ENCODE data around the gene PADI4.

- TF ChIP-seq, protein P1, sequence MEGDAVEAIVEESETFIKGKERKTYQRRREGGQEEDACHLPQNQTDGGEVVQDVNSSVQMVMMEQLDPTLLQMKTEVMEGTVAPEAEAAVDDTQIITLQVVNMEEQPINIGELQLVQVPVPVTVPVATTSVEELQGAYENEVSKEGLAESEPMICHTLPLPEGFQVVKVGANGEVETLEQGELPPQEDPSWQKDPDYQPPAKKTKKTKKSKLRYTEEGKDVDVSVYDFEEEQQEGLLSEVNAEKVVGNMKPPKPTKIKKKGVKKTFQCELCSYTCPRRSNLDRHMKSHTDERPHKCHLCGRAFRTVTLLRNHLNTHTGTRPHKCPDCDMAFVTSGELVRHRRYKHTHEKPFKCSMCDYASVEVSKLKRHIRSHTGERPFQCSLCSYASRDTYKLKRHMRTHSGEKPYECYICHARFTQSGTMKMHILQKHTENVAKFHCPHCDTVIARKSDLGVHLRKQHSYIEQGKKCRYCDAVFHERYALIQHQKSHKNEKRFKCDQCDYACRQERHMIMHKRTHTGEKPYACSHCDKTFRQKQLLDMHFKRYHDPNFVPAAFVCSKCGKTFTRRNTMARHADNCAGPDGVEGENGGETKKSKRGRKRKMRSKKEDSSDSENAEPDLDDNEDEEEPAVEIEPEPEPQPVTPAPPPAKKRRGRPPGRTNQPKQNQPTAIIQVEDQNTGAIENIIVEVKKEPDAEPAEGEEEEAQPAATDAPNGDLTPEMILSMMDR (conservative IDR thresholded peaks at IDR 0.05; ENCODE audit: low read depth in 2 of 2), result 0 out of 4 replicates have a peak, but pooled peaks of 1 of the 2 experiments have one; percentile 14
- TF ChIP-seq REST (IDR thresholded peaks at IDR 0.05; ENCODE audit: unreplicated experiment) (no peak), EZH2 (IDR thresholded peaks at IDR 0.05; ENCODE audit: low read depth, unreplicated experiment) (no peak), POLR2AphosphoS5 (IDR thresholded peaks at IDR 0.05; ENCODE audit: low read depth) (no peak), STAT1 (IDR thresholded peaks at IDR 0.05; ENCODE audit: unreplicated experiment) (no peak), EZH2phosphoT487 (IDR thresholded peaks at IDR 0.05; ENCODE audit: unreplicated experiment) (no peak), CREB1 (CRISPR knock-in tag; IDR thresholded peaks at IDR 0.05; ENCODE audit: low read depth) (0 out of 2 replicates have a peak, but pooled peaks have one; percentile 11), ZNF331 (CRISPR knock-in tag; IDR thresholded peaks at IDR 0.05; ENCODE audit: low read depth) (no peak), JUNB (IDR thresholded peaks at IDR 0.05; ENCODE audit: unreplicated experiment) (no peak)
- TF ChIP-seq, protein P2, sequence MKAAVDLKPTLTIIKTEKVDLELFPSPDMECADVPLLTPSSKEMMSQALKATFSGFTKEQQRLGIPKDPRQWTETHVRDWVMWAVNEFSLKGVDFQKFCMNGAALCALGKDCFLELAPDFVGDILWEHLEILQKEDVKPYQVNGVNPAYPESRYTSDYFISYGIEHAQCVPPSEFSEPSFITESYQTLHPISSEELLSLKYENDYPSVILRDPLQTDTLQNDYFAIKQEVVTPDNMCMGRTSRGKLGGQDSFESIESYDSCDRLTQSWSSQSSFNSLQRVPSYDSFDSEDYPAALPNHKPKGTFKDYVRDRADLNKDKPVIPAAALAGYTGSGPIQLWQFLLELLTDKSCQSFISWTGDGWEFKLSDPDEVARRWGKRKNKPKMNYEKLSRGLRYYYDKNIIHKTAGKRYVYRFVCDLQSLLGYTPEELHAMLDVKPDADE (IDR thresholded peaks at IDR 0.05), result no peak
Measured at GRCh38 chr1:17359031-17359430, 51.0 kb downstream of the PADI4 start.

Data from GM23338 (cell line).